Hepatocyte (in vitro differentiated cells): ENCODE results near the gene PLCXD3. TPM values are rescaled to one million over a fixed set of nuclear protein-coding genes. Genes with fewer than 3 reads are reported as not detected.

Source experiments
- DNase-seq: peaks from one replicate; pipeline ENCODE4 v3.0.0-alpha.2; 2016; ENCODE audit warnings: low spot score
- H2AFZ ChIP-seq: fragments of 200-600 bp; sonication (generic); 2 replicates; pipeline ENCODE4 v1.6.0; 2016; ENCODE audit warnings: antibody characterized with exemption, mild to moderate bottlenecking
- H3K27ac ChIP-seq: fragments of 200-600 bp; sonication (generic); 2 replicates; pipeline ENCODE4 v1.5.1; 2016; ENCODE audit warnings: mild to moderate bottlenecking
- H3K27me3 ChIP-seq: fragments of 200-600 bp; sonication (generic); 2 replicates; pipeline ENCODE4 v1.6.1; 2016
- H3K36me3 ChIP-seq: fragments of 200-600 bp; sonication (generic); replicated peaks from 2 replicates; pipeline ENCODE4 v1.5.1; 2016; ENCODE audit warnings: low read depth; ENCODE audit not compliant: insufficient read depth
- H3K4me1 ChIP-seq: fragments of 200-600 bp; sonication (generic); 2 replicates; pipeline ENCODE4 v1.5.1; 2016; ENCODE audit warnings: mild to moderate bottlenecking, moderate library complexity; ENCODE audit not compliant: insufficient read depth
- H3K4me2 ChIP-seq: fragments of 200-600 bp; sonication (generic); 2 replicates; pipeline ENCODE4 v1.6.0; 2016
- H3K4me3 ChIP-seq: fragments of 200-600 bp; sonication (generic); 2 replicates; pipeline ENCODE4 v1.5.1; 2016; ENCODE audit warnings: mild to moderate bottlenecking
- H3K79me2 ChIP-seq: fragments of 200-600 bp; sonication (generic); 2 replicates; pipeline ENCODE4 v1.6.0; 2017; ENCODE audit warnings: mild to moderate bottlenecking
- H3K9me2 ChIP-seq: fragments of 200-600 bp; sonication (generic); replicated peaks from 2 replicates; pipeline ENCODE4 v1.6.0; 2017; ENCODE audit warnings: mild to moderate bottlenecking; ENCODE audit not compliant: insufficient read depth
- H3K9me3 ChIP-seq: fragments of 200-600 bp; sonication (generic); 2 replicates; pipeline ENCODE4 v1.5.1; 2016; ENCODE audit warnings: low read depth, mild to moderate bottlenecking
- H4K20me1 ChIP-seq: fragments of 200-600 bp; sonication (generic); 2 replicates; pipeline ENCODE4 v1.6.0; 2016; ENCODE audit warnings: mild to moderate bottlenecking; ENCODE audit not compliant: insufficient read depth, poor library complexity, severe bottlenecking
- EZH2 ChIP-seq: fragments of 200-600 bp; sonication (generic); IDR thresholded peaks from 2 replicates; pipeline ENCODE4 v1.6.1; 2016; ENCODE audit warnings: antibody characterized with exemption, mild to moderate bottlenecking, borderline replicate concordance
- EZH2phosphoT487 ChIP-seq: fragments of 200-600 bp; sonication (generic); IDR thresholded peaks from one replicate; pipeline ENCODE4 v1.6.1; 2018; ENCODE audit warnings: antibody characterized with exemption, mild to moderate bottlenecking, low read depth, moderate library complexity; ENCODE audit not compliant: unreplicated experiment, severe bottlenecking
- WGBS: methylation state at CpG from one replicate; pipeline ENCODE4 v1.1.6; 2016; ENCODE audit warnings: low lambda C conversion rate; ENCODE audit errors: missing lambda C conversion rate; 5-methylcytosine and 5-hydroxymethylcytosine counted together
- polyA plus RNA-seq: library from polyadenylated mRNA; unstranded; fragments of >200 nt; fragmentation: Nextera tagmentation; extraction: Ambion mirVana; gene quantifications from 2 replicates; pipeline ENCODE4 v1.2.1, GENCODE V29; 2016
- total RNA-seq: library from RNA; depleted of rRNA; stranded (reverse); fragments of >200 nt; gene quantifications from 2 replicates; pipeline ENCODE4 v1.2.3, GENCODE V29; 2014
- TF ChIP-seq, protein P1 (sequence below): fragments of 200-600 bp; sonication (generic); IDR thresholded peaks from 2 replicates; pipeline ENCODE4 v1.5.1; 2016; ENCODE audit warnings: antibody characterized with exemption, mild to moderate bottlenecking; ENCODE audit not compliant: poor library complexity

The PLCXD3 gene
- total and polyA plus RNA-seq, 2 experiments from 2014 or later = 0.47 to 2.2 TPM

DNA sequence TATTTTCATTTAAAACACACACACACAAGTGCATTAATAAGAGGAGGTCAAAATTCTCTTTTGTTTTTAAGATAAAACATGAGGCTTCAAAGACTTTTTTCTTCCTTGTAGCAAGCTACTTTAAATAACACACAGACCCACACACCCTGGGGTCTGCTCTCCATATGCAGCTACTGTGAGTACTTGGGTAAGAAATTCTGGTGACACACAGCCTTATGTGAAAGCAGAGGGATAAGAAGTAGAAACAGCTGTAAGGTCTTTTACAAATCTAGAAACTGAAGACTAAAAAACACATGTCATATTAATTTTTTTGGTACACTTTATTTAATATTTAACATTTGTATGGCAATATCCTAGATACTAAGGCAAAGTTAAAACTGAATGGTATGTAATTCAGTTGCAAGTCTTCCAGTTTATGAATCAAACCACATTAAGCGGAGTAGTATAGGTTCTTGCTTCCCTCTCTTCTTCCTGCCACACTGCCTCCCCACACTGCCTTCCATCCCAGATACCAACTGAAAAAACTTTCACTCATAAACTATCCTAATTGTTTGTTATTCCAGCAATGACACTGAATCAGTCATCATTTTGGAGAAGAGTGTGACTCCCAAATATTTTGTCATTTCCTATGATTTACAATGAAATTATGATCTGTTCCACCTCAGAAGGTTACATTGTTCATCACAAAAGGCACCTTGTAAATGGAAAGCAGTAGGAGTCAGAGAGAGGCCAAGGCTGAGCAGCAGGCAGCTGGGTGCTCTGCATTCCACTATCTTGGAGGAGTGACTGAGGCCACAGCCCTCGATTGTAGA lies 92.0 kb downstream of the PLCXD3 start:
- H3K36me3 ChIP-seq = no peaks in the 10 kb centered on the region
- WGBS = 54% methylated on average over 2 of the region's 2 CpGs
- H4K20me1 ChIP-seq = no peaks in the 10 kb centered on the region
- H3K4me2 ChIP-seq = no peak overlapping the region
- no peak overlapping the region for H2AFZ ChIP-seq
- peaks cover 2% of the 10 kb centered on the region for H3K4me1 ChIP-seq
- DNase-seq = no peak
- no peaks in the 10 kb centered on the region for H3K27me3 ChIP-seq
- H3K9me2 ChIP-seq = no peaks in the 10 kb centered on the region
- H3K9me3 ChIP-seq = no peaks in the 10 kb centered on the region
- no peaks in the 10 kb centered on the region for H3K79me2 ChIP-seq
- H3K4me3 ChIP-seq = no peak overlapping the region
- TF ChIP-seq, protein P1, sequence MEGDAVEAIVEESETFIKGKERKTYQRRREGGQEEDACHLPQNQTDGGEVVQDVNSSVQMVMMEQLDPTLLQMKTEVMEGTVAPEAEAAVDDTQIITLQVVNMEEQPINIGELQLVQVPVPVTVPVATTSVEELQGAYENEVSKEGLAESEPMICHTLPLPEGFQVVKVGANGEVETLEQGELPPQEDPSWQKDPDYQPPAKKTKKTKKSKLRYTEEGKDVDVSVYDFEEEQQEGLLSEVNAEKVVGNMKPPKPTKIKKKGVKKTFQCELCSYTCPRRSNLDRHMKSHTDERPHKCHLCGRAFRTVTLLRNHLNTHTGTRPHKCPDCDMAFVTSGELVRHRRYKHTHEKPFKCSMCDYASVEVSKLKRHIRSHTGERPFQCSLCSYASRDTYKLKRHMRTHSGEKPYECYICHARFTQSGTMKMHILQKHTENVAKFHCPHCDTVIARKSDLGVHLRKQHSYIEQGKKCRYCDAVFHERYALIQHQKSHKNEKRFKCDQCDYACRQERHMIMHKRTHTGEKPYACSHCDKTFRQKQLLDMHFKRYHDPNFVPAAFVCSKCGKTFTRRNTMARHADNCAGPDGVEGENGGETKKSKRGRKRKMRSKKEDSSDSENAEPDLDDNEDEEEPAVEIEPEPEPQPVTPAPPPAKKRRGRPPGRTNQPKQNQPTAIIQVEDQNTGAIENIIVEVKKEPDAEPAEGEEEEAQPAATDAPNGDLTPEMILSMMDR = no peak
- TF ChIP-seq EZH2phosphoT487 = no peak
- TF ChIP-seq EZH2 = no peak
- H3K27ac ChIP-seq = no peak overlapping the region

DNA sequence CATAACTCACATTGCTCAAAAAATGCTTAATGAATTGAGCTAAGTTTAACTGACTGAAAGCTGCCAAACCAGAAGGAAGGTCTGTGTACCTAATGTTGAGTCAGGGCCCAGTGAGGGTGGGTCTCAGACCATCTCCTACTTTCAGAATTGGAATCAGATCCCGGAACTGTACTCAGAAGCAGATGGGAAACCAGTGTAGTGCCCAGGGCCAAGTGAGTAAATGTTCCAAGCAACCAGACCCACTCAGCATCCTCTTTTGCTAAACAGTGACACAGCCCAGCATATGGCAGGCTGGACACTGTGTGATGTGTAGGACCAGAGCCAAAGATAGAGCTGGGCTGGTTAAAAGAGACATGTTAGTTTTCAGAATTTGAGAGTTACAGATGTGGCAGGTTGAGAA lies 94.1 kb downstream of the PLCXD3 start:
- no peaks in the 10 kb centered on the region for H3K27me3 ChIP-seq
- no peaks in the 10 kb centered on the region for H3K36me3 ChIP-seq
- H3K27ac ChIP-seq = no peak overlapping the region
- peaks cover 6% of the 10 kb centered on the region for H3K4me1 ChIP-seq
- H3K9me3 ChIP-seq = no peaks in the 10 kb centered on the region
- 92% methylated on average over 1 of the region's 1 CpG for whole genome bisulfite sequencing
- no peaks in the 10 kb centered on the region for H3K79me2 ChIP-seq
- no peaks in the 10 kb centered on the region for H3K9me2 ChIP-seq
- no peak overlapping the region for H3K4me3 ChIP-seq
- no peak for DNase-seq
- H3K4me2 ChIP-seq = no peak overlapping the region
- H4K20me1 ChIP-seq = no peaks in the 10 kb centered on the region
- no peak overlapping the region for H2AFZ ChIP-seq
- TF ChIP-seq, protein P1 = no peak
- TF ChIP-seq EZH2phosphoT487 (no peak), EZH2 (no peak)

DNA sequence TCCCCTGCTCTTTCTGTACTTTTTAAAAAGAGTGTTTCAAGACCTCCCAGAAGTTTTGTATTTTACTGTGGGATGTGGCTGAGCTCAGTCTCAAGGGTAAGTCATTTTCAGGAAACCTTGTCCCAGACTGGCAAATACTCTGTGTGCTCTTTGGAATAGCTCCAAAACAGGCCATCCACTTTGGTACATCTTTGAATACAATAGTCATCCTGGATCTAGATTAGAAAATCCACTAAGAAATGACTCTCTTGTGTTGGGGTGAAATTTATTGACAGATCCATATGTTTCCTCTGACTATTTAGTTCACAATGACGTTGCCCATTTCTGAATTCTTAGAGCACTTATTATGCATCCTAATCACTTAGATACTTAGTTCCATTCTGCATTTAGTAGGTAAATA lies 95.2 kb downstream of the PLCXD3 start:
- WGBS = 93% methylated on average over 1 of the region's 1 CpG

More for the DNA sequence above, 95.2 kb downstream of the PLCXD3 start:
- H3K4me3 ChIP-seq = no peak overlapping the region
- no peaks in the 10 kb centered on the region for H3K79me2 ChIP-seq
- H3K27ac ChIP-seq = no peak overlapping the region
- H2AFZ ChIP-seq = no peak overlapping the region
- H3K4me2 ChIP-seq = no peak overlapping the region
- H3K36me3 ChIP-seq = no peaks in the 10 kb centered on the region
- H4K20me1 ChIP-seq = no peaks in the 10 kb centered on the region
- no peak for DNase-seq
- H3K9me2 ChIP-seq = no peaks in the 10 kb centered on the region
- no peaks in the 10 kb centered on the region for H3K27me3 ChIP-seq
- peaks cover 6% of the 10 kb centered on the region for H3K4me1 ChIP-seq
- TF ChIP-seq, protein P1 = no peak
- no peak for TF ChIP-seq EZH2phosphoT487
- TF ChIP-seq EZH2 = no peak
- H3K9me3 ChIP-seq = no peaks in the 10 kb centered on the region
